Ishikawa (cell line): Measurements from ENCODE around the gene HTR4.

Source experiments
- CEBPB ChIP-seq: IDR thresholded peaks from 2 replicates; pipeline ENCODE4 v1.6.1; 2012
- CREB1 ChIP-seq: IDR thresholded peaks from 2 replicates; pipeline ENCODE4 v1.6.1; 2012; ENCODE audit warnings: low read depth
- EGR1 ChIP-seq: IDR thresholded peaks from 2 replicates; pipeline ENCODE4 v1.6.1; 2012
- EP300 ChIP-seq: IDR thresholded peaks from 2 replicates; pipeline ENCODE4 v1.6.1; 2012; ENCODE audit warnings: borderline replicate concordance
- MAX ChIP-seq: IDR thresholded peaks from 2 replicates; pipeline ENCODE4 v1.6.1; 2012
- REST ChIP-seq: IDR thresholded peaks from 2 replicates; pipeline ENCODE4 v1.6.1; 2012; ENCODE audit warnings: low read depth, mild to moderate bottlenecking
- TAF1 ChIP-seq: IDR thresholded peaks from 2 replicates; pipeline ENCODE4 v1.6.1; 2012; ENCODE audit warnings: low read depth, mild to moderate bottlenecking

GRCh38 chr5:148595697-148596096, 58.6 kb downstream of the HTR4 start:
- TF ChIP-seq MAX: no peak
- no peak for TF ChIP-seq CEBPB
- TF ChIP-seq EP300: no peak
- no peak for TF ChIP-seq CREB1
- no peak for TF ChIP-seq TAF1
- no peak for TF ChIP-seq EGR1
- TF ChIP-seq REST: no peak
